Superior temporal gyrus (tissue), 1 donor: ENCODE results near the gene CYB5R3.
A peak's percentile ranks its signal among the peaks of the same experiment; 100 is the strongest.
"Not testable (repeated sequence)": the region's sequence is repeated elsewhere in the genome, so short reads cannot be mapped to it uniquely, and the experiment has no call there.

ENCODE experiments used
- DNase-seq: peaks from one replicate; pipeline ENCODE4 v3.0.0-alpha.2; 2016; ENCODE audit errors: extremely low spot score

Gene CYB5R3

DNA sequence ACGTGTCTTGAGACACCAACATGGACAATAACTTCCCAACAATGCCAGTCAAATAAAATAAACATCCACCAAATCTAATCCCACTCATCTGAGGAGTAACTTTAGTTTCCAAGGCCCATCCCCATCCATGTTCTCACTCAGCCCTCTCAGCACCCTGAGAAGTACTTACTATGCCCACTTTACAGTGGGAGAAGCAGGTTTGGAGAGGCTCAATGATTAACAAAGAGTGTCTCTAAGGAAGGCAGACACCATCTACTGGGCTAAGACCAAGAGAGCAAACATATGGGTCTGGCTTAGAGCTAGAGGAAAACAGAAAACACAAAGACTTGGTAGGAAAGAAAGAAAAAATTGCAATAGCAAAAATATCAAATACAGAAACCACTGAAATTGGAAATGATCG, 45.8 kb downstream of the CYB5R3 start:
- no peak for DNase-seq

DNA sequence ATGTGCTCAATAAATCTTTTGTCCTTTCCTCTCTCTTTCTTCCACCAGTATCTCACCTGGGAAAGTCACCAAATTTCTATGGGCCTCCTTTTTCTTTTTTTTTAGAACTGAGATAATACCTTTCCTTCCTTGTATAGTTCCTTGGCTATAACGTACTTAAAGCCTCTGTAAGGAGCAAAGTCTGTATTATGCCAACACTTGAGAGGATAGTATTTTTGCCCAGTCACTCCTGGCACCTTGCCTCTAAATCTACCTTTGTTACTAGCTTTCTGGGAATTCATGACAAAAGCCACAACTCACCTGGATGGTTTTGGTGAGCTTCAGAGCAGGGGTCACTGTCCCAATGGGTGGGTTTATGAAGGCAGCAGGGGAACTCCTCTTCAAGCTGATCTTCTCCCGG, 46.7 kb downstream of the CYB5R3 start:
- DNase-seq: no peak

DNA sequence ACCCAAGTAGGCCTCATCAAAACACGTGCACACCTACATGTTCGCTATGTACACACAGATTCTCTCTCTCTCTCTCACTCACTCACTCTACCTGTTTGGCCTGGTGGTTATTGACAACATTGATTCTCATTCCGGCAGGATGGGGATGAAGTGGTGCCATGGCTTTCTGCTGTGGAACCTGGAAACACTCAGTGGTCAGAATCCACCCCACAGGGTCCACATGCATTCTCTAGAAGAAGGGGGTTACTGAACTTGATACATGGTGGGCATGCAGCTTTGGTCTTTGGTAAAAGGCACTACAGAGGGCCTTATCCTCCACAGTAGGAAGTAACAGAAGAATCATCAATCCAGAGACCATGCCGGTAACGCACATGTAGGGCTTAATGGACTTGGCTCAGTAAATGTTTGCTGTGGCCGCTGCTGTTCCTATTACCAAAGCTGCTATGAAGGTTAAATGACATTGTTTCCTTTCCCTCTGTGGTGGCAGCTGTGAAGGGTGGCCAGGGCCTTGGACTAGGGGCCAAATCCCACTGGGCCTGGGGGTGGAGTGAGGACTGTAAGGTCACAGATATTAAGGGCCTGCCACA, 47.2 kb downstream of the CYB5R3 start:
- DNase-seq: no peak

- no peak for DNase-seq
Measured at GRCh38 chr22:42596863-42597530, 52.2 kb downstream of the CYB5R3 start.

- no peak for DNase-seq
Measured at GRCh38 chr22:42596336-42596735, 52.9 kb downstream of the CYB5R3 start.

DNA sequence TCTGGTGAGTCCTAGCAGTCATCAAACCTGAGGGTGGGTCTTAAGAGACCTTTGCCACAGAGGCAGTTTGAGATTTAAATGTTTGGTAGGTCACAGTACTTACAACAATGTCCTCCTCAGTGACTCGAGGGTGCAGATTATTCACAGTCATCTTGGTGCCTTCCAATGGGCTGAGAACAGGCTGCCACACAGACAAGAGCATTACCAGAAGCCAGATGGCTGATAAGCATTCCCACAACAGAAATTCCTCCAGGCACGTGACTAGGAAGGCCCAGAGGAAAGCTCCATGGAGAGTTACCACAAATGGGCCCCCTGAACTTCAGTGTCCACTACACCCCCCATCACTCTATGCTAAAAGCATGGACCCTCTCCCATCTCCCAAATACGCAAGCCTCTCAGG, 53.8 kb downstream of the CYB5R3 start:
- no peak for DNase-seq

DNA sequence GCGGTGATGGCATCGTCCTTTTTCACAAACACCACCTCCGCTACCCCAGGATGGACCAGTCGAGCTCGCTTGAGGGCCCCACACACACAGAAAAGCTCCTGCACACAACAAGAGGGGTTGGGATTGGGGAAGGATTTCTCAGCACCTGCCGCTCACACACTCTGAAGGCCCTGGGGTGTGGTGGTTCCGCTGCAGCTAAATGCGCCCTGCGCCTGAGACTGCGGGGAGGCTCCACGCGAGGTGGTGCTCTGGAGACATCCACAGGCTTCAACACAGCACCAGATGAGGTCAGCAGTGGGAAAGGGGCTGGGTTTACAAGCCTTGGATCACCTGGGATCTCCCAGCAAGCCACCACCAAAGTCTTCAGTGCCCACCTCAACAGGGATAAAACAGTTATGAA, 57.2 kb downstream of the CYB5R3 start:
- no peak for DNase-seq

DNA sequence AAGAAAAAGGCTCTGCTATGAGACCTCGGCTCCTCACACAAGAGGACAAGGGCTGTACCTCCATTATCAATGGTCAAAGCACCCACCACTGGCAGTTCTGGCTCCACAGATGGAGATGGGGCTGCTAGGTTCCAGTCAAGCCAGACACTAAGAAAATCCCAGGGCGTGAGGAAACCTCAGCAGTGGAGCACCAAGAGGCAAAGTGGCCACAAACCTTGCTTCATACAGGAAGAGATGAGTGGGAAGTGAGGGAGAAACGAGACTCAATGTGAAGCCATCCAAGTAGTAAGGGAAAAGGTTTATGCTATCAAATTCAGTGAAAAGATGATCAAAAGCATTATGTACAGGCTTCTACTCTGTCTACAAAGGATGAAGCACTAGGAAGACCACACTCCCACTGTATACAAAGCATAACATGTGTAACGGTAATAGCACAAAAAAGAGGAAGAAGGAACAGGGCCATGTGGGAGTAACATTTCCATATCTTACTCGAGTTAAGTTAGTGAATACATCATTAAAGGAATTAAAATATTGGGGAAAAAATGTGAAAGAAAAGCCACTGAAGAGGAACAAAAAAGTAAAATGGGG, 61.5 kb downstream of the CYB5R3 start:
- no peak for DNase-seq

GRCh38 chr22:42586381-42586780, 62.8 kb downstream of the CYB5R3 start:
- no peak for DNase-seq

GRCh38 chr22:42585096-42585495, 64.1 kb downstream of the CYB5R3 start:
- DNase-seq: no peak

- DNase-seq: no peak
Measured at GRCh38 chr22:42584364-42584940, 64.7 kb downstream of the CYB5R3 start.

- DNase-seq: no peak
Measured at GRCh38 chr22:42582987-42583386, 66.2 kb downstream of the CYB5R3 start.

DNA sequence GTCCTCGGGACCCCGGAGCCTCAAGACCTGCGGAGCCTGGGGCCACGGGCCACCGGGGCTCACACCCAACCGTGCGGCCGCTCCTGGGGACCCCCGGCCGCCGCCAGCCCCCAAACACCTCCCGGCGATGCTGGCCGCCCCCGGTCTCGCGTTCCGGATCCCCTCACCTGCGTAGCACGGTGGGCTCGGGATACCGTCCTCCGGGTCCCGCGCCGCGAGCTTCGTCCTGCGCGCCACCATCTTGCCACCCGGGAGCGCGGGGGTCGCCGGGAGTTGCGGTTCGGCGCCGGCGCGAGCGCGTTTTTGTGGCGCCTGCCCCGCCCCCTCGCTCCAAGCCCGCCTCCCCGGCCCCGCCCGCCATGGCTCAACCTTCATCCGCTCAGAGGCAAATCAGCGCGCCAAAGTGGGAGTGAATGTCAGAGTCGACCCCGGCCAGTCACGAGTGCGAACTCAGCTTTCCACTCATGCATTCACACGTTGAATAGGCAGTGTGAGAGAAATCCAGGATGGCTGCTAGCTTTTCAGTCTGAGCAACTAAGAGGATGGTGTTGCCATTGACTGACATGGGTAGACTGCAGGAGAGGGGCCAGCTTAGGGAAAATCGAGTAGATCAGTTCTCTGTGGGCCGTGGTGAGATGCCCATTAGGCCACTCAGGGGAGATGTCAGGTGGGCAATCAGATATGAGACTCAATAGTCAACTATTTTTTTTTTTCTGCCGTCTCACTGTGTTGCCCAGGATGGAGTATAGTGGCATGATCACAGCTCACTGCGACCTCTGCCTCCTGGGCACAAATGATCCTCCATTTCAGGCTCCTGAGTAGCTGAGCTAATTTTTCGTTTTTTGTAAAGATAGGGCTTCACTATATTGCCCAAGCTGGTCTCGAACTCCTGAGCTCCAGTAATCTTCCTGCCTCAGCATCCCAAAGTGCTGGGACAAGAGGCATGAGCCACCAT, 67.2 kb downstream of the CYB5R3 start:
- DNase-seq: peak; percentile 49

- DNase-seq: not testable (repeated sequence)
Measured at GRCh38 chr22:42581194-42581761, 67.9 kb downstream of the CYB5R3 start.

DNA sequence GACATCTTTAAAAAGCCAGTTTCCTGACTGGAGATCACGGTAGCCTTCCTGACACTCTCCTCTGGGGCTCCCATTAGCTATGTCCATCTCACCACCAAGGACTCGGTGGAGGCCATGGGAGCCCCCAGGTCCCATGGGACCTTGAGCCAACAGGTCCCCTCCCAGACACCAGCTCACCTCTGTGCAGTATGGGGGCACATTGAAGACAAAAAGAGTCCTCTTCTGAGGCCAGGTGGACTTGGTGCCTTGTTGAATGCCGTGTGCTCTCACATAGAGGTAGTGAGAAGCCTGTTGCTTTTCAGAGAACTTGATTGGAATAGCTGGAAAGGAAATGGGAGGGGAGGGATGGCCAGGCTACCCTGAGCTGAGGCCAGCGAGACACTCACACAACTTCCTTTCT, 69.2 kb downstream of the CYB5R3 start:
- DNase-seq: not testable (repeated sequence)

GRCh38 chr22:42577623-42578240, 71.5 kb downstream of the CYB5R3 start:
- DNase-seq: no peak

DNA sequence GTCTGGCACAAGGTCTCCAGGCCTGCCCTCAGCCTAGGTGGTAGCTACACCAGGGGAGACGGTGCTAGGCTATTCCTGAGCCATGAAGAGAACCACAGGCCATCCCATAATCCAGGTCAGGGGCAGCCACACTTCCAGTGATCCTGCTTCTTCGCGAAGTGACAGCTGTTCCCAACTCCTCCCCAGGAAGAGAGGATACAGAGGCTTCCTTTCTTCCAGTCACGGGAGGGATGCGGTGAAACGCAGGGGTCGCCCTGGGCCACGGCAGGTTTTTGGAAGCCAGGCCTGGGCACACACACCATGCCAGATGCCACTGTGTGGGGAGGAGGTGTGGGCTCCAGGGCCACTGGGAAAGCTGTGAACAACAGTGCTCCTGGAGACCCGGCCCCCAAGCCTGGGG, 72.1 kb downstream of the CYB5R3 start:
- DNase-seq: not testable (repeated sequence)

- DNase-seq: not testable (repeated sequence)
Measured at GRCh38 chr22:42575996-42576574, 73.1 kb downstream of the CYB5R3 start.

- not testable (repeated sequence) for DNase-seq
Measured at GRCh38 chr22:42574468-42574867, 74.7 kb downstream of the CYB5R3 start.

GRCh38 chr22:42574046-42574445, 75.1 kb downstream of the CYB5R3 start:
- DNase-seq: not testable (repeated sequence)

GRCh38 chr22:42571068-42571467, 78.1 kb downstream of the CYB5R3 start:
- DNase-seq: not testable (repeated sequence)
